Measurements from ENCODE around the gene ABCC9. TPM values are rescaled to one million over a fixed set of nuclear protein-coding genes. Genes with fewer than 3 reads are reported as not detected.

The ABCC9 gene
- total RNA-seq, 1 donor from 2014 or later, result 2.6 TPM

DNA sequence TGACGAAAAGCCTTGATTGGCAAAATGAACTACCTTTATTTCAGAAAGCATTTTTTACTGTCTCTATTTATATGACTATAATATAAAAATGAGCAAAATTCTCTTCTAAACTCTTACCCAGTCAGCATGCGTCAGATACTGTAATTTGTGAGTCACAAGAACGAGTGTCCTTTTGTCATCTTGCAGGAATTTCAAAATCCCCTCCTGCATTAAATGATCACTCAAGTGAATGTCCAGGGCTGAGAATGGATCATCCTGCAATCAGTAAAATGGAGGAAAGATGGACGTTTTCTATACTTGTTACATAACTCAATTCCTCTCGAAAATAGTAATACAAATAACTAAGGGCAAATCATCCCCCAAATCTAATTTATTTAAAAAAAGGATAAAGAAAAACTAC is 89.0 kb downstream of the ABCC9 start:
- TF ChIP-seq, protein P1, sequence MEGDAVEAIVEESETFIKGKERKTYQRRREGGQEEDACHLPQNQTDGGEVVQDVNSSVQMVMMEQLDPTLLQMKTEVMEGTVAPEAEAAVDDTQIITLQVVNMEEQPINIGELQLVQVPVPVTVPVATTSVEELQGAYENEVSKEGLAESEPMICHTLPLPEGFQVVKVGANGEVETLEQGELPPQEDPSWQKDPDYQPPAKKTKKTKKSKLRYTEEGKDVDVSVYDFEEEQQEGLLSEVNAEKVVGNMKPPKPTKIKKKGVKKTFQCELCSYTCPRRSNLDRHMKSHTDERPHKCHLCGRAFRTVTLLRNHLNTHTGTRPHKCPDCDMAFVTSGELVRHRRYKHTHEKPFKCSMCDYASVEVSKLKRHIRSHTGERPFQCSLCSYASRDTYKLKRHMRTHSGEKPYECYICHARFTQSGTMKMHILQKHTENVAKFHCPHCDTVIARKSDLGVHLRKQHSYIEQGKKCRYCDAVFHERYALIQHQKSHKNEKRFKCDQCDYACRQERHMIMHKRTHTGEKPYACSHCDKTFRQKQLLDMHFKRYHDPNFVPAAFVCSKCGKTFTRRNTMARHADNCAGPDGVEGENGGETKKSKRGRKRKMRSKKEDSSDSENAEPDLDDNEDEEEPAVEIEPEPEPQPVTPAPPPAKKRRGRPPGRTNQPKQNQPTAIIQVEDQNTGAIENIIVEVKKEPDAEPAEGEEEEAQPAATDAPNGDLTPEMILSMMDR (conservative IDR thresholded peaks at IDR 0.05), result no peak
- Mint-ChIP-seq H3K4me3 (no peak overlapping the region), H3K27ac (no peak overlapping the region), H3K36me3 (no peaks in the 10 kb centered on the region), H3K4me1 (ENCODE audit: unreplicated experiment) (no peaks in the 10 kb centered on the region), H3K9me3 (no peaks in the 10 kb centered on the region), H3K27me3 (peaks cover 13% of the 10 kb centered on the region)
- no peak for DNase-seq (ENCODE audit: extremely low spot score, unreplicated experiment)

DNA sequence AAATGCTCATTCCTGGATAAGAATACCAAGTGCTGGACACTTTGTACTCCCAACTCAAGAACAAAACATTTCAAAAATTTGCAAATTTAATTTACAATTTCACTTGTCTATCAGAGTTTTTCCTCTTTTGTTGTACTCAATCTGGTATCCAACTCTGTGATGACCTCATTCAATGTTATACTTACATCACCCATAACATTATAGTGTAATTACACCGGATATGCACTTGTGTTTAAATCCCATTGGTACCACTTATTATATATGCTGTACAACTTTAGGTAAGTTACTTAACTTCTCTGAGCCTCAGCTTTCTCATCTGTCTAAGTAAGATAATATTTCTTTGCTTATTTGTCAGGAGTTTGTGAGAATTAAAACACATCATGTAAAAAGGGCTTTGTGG is 90.1 kb downstream of the ABCC9 start:
- no peaks in the 10 kb centered on the region for H3K4me1 Mint-ChIP-seq (ENCODE audit: unreplicated experiment)
- H3K27me3 Mint-ChIP-seq, result peaks cover 19% of the 10 kb centered on the region
- no peaks in the 10 kb centered on the region for H3K36me3 Mint-ChIP-seq
- no peak for DNase-seq (ENCODE audit: extremely low spot score, unreplicated experiment)
- TF ChIP-seq, protein P1 (conservative IDR thresholded peaks at IDR 0.05), result no peak
- no peak overlapping the region for H3K27ac Mint-ChIP-seq
- H3K4me3 Mint-ChIP-seq, result no peak overlapping the region
- H3K9me3 Mint-ChIP-seq, result no peaks in the 10 kb centered on the region

DNA sequence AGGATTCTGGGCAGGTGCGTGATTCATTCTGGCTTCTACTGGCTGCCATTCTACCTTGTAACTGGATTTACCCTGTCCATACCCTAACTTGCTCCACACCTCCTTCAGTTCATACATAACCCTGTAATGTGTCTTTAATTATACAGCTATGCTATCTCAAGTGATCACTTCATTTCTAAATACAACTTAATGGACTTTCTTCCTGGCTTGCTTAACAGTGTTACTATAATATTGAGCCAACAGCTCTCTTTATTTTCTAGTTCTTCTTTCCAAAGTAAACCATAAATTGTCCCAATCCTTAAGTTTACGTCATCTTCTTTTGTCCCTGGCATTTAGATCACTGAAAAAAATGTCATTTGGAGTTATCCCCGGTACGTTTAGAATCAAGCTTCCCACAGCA is 90.8 kb downstream of the ABCC9 start:
- Mint-ChIP-seq H3K9me3 (no peaks in the 10 kb centered on the region), H3K4me1 (ENCODE audit: unreplicated experiment) (no peaks in the 10 kb centered on the region), H3K27me3 (peaks cover 19% of the 10 kb centered on the region), H3K36me3 (no peaks in the 10 kb centered on the region), H3K27ac (no peak overlapping the region), H3K4me3 (no peak overlapping the region)
- DNase-seq (ENCODE audit: extremely low spot score, unreplicated experiment), result no peak
- TF ChIP-seq, protein P1 (conservative IDR thresholded peaks at IDR 0.05), result no peak

DNA sequence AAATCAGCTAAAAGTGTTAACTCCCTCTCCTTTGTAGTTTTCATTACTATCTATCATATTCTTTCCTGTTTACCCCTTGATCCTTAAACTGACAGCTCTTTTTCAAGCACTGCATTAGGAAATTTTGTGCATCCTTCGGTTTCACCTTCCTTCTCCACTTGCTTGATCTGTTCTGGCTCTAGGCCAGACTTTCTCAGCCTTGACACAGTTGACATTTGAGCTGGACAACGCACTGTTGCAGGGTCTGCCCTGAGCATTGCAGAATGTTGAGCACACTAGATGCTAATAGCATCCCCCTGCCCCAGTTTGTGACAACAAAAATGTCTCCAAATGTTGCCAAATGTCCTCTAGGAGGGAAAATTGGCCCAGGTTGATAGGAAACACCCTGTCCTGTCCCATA is 91.3 kb downstream of the ABCC9 start:
- H3K27ac Mint-ChIP-seq, result no peak overlapping the region
- peaks cover 19% of the 10 kb centered on the region for H3K27me3 Mint-ChIP-seq
- H3K9me3 Mint-ChIP-seq, result no peaks in the 10 kb centered on the region
- H3K36me3 Mint-ChIP-seq, result no peaks in the 10 kb centered on the region
- no peaks in the 10 kb centered on the region for H3K4me1 Mint-ChIP-seq (ENCODE audit: unreplicated experiment)
- TF ChIP-seq, protein P1 (conservative IDR thresholded peaks at IDR 0.05), result no peak
- no peak for DNase-seq (ENCODE audit: extremely low spot score, unreplicated experiment)
- H3K4me3 Mint-ChIP-seq, result no peak overlapping the region

DNA sequence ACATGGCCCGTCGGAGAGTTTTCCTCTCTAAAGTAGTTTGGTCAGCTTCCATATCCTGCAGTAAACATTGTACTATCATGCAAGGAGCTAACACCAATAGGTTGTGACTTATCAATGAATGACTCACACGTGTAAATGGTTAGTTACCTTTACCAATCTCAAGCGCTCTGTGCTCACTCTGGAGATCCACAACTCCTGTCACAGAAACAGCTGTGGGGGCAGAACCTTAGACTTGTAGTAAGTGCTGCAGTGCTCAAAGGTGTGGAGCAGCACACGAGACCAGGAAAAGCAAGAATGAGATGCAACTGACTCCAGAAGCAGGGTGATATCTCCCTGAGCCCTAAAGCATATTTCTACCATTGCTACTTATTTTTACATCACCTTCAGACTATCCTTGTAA is 93.0 kb downstream of the ABCC9 start:
- TF ChIP-seq, protein P1 (conservative IDR thresholded peaks at IDR 0.05), result no peak
- H3K27me3 Mint-ChIP-seq, result peaks cover 15% of the 10 kb centered on the region
- no peak overlapping the region for H3K27ac Mint-ChIP-seq
- no peak for DNase-seq (ENCODE audit: extremely low spot score, unreplicated experiment)
- H3K4me3 Mint-ChIP-seq, result no peak overlapping the region
- no peaks in the 10 kb centered on the region for H3K4me1 Mint-ChIP-seq (ENCODE audit: unreplicated experiment)
- H3K36me3 Mint-ChIP-seq, result no peaks in the 10 kb centered on the region
- no peaks in the 10 kb centered on the region for H3K9me3 Mint-ChIP-seq

DNA sequence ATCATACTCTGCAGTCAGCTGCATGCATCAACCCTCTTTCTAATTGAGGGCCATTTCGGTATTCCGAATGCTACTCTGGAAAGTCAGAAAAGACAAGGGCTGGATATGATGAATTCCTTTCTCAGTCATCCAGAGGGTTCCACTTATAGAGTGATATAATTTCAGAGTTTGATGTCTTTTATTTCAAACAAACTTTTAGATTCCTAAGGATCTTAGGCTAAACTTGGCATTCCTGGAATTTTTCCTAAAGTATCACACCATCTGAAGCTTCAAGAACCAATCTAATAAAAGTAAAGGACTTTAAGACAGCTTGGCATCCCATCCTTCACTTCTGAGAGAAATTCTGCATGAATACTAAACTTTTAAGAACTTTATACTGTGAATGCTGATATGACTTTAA is 97.4 kb downstream of the ABCC9 start:
- DNase-seq (ENCODE audit: extremely low spot score, unreplicated experiment), result no peak
- Mint-ChIP-seq H3K27me3 (peaks cover 30% of the 10 kb centered on the region), H3K36me3 (no peaks in the 10 kb centered on the region), H3K27ac (no peak overlapping the region), H3K4me3 (no peak overlapping the region), H3K9me3 (no peaks in the 10 kb centered on the region), H3K4me1 (ENCODE audit: unreplicated experiment) (no peaks in the 10 kb centered on the region)
- TF ChIP-seq, protein P1 (conservative IDR thresholded peaks at IDR 0.05), result no peak
